Uterus (tissue), 2 donors: ENCODE measurements around the gene CBFA2T3.

Experiments
- POLR2A ChIP-seq, 2 donors: fragments of 450-650 bp; IDR thresholded peaks; one replicate each; pipeline ENCODE4 v1.6.1; 2016; ENCODE audit warnings: antibody characterized with exemption in 2 of 2, mild to moderate bottlenecking in 1 of 2, moderate library complexity in 1 of 2
- TF ChIP-seq, protein P1 (sequence below), 4 experiments: fragments of 200-600 bp in 2 of 4; fragments of 450-650 bp in 2 of 4; sonication (generic) in 2 of 4; IDR thresholded peaks; one replicate each; pipeline ENCODE4 v1.5.1; 2016 to 2019; ENCODE audit warnings: antibody characterized with exemption in 4 of 4, mild to moderate bottlenecking in 2 of 4, moderate library complexity in 1 of 4

DNA sequence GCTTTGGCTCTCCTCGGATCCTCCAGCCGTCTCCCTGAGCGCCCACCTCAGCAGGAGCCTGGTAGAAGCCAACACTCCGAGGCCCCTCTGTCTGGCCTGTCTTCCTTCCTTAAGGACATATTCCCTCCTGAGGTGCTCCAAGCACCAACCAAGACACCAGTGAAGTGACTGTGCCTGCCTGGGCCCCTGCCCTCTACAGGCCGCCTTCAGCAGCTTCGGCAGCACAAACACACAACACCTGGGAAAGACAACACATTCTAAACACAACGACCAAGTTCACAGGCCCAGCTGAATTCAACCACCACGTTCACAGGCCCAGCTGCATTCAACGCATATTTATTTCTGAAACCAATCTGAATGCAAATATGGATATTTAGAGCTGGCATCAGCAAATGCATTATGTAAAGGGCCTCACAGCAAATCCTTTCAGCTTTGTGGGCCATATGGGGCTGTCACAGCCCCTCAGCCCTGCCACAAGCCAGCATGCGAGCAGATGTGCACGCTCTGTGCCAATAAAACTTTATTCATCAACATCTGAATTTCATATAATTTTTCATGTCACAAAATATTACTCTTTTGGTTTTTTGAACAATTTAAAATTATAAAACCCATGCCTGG, 132.5 kb downstream of the CBFA2T3 start:
- TF ChIP-seq, protein P1, sequence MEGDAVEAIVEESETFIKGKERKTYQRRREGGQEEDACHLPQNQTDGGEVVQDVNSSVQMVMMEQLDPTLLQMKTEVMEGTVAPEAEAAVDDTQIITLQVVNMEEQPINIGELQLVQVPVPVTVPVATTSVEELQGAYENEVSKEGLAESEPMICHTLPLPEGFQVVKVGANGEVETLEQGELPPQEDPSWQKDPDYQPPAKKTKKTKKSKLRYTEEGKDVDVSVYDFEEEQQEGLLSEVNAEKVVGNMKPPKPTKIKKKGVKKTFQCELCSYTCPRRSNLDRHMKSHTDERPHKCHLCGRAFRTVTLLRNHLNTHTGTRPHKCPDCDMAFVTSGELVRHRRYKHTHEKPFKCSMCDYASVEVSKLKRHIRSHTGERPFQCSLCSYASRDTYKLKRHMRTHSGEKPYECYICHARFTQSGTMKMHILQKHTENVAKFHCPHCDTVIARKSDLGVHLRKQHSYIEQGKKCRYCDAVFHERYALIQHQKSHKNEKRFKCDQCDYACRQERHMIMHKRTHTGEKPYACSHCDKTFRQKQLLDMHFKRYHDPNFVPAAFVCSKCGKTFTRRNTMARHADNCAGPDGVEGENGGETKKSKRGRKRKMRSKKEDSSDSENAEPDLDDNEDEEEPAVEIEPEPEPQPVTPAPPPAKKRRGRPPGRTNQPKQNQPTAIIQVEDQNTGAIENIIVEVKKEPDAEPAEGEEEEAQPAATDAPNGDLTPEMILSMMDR (IDR thresholded peaks at IDR 0.05): no peak
- no peak for TF ChIP-seq POLR2A (IDR thresholded peaks at IDR 0.05)
